ENCODE data around the gene GGT6.

The GGT6 gene

DNA sequence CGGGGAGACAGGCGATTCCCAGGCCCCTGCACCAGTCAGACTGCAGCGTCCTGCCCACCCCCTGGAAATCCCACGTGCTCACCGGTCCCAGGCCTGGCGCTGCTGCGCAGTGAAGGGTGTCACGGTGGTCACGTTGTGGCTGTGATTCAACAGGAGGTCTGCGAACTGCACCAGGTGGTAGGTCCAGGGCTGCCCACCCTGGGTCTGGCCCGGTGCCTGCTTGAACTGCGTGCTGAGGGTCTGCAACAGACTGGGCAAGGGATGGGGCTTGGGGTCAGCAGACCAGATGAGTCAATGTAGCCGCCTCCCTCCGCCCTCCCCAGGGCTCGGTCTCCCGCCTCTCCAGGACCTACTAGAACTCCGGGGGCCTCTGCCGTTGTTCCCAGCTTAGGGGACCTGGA is 12.3 kb downstream of the GGT6 start:
- H3K4me3 ChIP-seq (ENCODE audit: low read depth in 1 of 2, low read length in 2 of 2): no peak overlapping the region
- H3K4me2 ChIP-seq (ENCODE audit: insufficient read depth, low read length): no peak overlapping the region
- H3K4me1 ChIP-seq (ENCODE audit: insufficient read depth, low read length): peaks cover 4% of the 10 kb centered on the region; the same call in 1 of the 2 replicates
- ATAC-seq (ENCODE audit: insufficient read depth, low read depth) (no peak), DNase-seq (no peak)
- H3K9me3 ChIP-seq (ENCODE audit: insufficient read depth, low read length, severe bottlenecking): no peaks in the 10 kb centered on the region
- H2AFZ ChIP-seq (ENCODE audit: low read depth, low read length): no peak overlapping the region
- peaks cover 49% of the 10 kb centered on the region for H4K20me1 ChIP-seq (ENCODE audit: insufficient read depth, low read length)
- peaks cover 93% of the 10 kb centered on the region for H3K36me3 ChIP-seq (ENCODE audit: insufficient read depth, low read length)
- TF ChIP-seq EZH2 (IDR thresholded peaks at IDR 0.05; ENCODE audit: borderline replicate concordance, low read depth, low read length, severe bottlenecking): no peak
- TF ChIP-seq, protein P1, sequence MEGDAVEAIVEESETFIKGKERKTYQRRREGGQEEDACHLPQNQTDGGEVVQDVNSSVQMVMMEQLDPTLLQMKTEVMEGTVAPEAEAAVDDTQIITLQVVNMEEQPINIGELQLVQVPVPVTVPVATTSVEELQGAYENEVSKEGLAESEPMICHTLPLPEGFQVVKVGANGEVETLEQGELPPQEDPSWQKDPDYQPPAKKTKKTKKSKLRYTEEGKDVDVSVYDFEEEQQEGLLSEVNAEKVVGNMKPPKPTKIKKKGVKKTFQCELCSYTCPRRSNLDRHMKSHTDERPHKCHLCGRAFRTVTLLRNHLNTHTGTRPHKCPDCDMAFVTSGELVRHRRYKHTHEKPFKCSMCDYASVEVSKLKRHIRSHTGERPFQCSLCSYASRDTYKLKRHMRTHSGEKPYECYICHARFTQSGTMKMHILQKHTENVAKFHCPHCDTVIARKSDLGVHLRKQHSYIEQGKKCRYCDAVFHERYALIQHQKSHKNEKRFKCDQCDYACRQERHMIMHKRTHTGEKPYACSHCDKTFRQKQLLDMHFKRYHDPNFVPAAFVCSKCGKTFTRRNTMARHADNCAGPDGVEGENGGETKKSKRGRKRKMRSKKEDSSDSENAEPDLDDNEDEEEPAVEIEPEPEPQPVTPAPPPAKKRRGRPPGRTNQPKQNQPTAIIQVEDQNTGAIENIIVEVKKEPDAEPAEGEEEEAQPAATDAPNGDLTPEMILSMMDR (IDR thresholded peaks at IDR 0.05; ENCODE audit: borderline replicate concordance, extremely low read depth, low read length, poor library complexity, severe bottlenecking): no peak
- no peak overlapping the region for H3K9ac ChIP-seq (ENCODE audit: low read depth, low read length)
- H3K79me2 ChIP-seq (ENCODE audit: insufficient read depth, low read length): peaks cover 23% of the 10 kb centered on the region; the same call in 1 of the 2 replicates
- H3K27me3 ChIP-seq (ENCODE audit: insufficient read depth, low read length, poor library complexity): no peaks in the 10 kb centered on the region
- H3K27ac ChIP-seq (ENCODE audit: low read length): no peak overlapping the region

DNA sequence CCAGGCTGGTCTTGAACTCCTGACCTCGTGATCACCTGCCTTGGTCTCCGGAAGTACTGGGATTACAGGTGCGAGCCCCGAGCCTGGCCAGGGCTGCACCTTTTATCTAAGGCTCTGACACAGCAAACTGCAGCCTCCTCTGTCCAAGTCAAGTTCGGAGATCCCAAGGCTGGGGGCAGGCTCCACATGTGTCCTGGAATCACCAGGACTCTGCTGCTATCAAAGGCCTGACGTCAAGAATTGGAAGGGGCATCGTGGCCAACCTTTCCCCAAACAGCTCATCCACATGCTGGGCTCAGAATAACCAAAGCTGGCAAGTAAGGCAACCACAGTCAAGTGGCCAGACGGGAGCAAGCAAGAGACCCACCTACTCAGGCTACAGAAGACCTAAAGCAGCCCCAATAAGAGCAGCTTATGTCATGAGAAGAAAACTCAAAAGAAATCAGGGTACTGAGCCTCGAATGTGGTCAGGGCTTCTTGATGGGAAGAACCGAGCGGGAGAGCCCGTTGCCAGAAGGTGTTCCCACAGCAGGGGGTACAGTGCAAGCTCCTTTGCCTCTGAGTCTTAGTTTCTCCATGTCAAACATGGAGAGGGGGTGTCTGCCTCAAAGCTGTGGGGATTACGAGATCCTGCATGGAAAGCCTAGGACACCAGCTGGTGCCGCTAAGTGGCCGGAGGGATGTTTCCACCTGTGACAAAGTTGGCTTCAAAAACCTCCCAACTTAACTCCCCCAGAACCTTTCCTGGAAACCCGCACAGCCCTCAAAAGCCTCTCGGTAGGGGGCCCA is 13.1 kb downstream of the GGT6 start:
- peaks cover 17% of the 10 kb centered on the region; the same call in 1 of the 2 replicates for H3K79me2 ChIP-seq (ENCODE audit: insufficient read depth, low read length)

DNA sequence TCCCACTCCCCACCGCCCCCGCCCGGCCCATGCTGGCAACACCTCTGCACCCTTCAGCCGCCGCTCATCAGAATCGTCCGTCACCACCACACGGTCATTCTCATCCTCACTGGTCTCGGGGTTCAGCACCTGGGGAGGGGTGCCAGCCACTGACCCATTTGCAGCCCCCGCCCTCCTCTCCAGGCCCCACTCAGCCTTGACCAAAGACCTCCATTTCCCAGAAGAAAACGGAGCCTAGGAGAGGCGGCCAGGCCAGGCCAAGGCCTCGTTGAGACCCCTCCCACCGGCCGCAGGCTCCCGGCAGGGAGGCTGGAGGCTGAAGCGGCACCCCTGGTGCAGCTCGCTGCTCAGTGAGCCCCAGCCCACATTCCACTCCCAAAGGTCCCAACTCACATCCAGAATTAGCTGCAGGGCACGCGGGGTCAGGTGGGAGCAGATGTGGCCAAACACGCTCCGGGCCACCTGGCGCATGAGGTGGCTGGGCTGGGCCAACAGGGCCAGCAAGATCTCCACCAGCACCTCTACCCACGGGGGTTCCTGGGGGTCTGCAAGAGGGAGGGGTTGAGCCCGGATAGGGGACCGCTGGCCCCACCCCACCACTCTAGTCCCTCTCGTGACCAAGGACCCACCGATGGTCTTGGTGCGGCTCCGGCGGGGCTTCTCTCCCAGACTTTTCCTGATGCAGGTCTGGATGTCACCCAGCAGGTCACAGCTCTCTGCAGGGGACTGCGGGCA is 15.0 kb downstream of the GGT6 start:
- no peaks in the 10 kb centered on the region for H3K27me3 ChIP-seq (ENCODE audit: insufficient read depth, low read length, poor library complexity)
- no peak overlapping the region for H3K4me2 ChIP-seq (ENCODE audit: insufficient read depth, low read length)
- 0 out of 2 replicates have a peak, but pooled peaks cover 5% of the 10 kb centered on the region for H3K79me2 ChIP-seq (ENCODE audit: insufficient read depth, low read length)
- DNase-seq (no peak), ATAC-seq (ENCODE audit: insufficient read depth, low read depth) (no peak)
- H4K20me1 ChIP-seq (ENCODE audit: insufficient read depth, low read length): peaks cover 50% of the 10 kb centered on the region
- no peak overlapping the region for H3K9ac ChIP-seq (ENCODE audit: low read depth, low read length)
- no peaks in the 10 kb centered on the region for H3K9me3 ChIP-seq (ENCODE audit: insufficient read depth, low read length, severe bottlenecking)
- H2AFZ ChIP-seq (ENCODE audit: low read depth, low read length): no peak overlapping the region
- H3K27ac ChIP-seq (ENCODE audit: low read length): no peak overlapping the region
- H3K4me3 ChIP-seq (ENCODE audit: low read depth in 1 of 2, low read length in 2 of 2): no peak overlapping the region
- no peak for TF ChIP-seq EZH2 (IDR thresholded peaks at IDR 0.05; ENCODE audit: borderline replicate concordance, low read depth, low read length, severe bottlenecking)
- TF ChIP-seq, protein P1 (IDR thresholded peaks at IDR 0.05; ENCODE audit: borderline replicate concordance, extremely low read depth, low read length, poor library complexity, severe bottlenecking): no peak
- H3K36me3 ChIP-seq (ENCODE audit: insufficient read depth, low read length): peaks cover 93% of the 10 kb centered on the region
- H3K4me1 ChIP-seq (ENCODE audit: insufficient read depth, low read length): no peaks in the 10 kb centered on the region

More for the DNA sequence above, 13.1 kb downstream of the GGT6 start:
- peaks cover 93% of the 10 kb centered on the region for H3K36me3 ChIP-seq (ENCODE audit: insufficient read depth, low read length)
- no peak overlapping the region for H2AFZ ChIP-seq (ENCODE audit: low read depth, low read length)
- TF ChIP-seq, protein P1 (IDR thresholded peaks at IDR 0.05; ENCODE audit: borderline replicate concordance, extremely low read depth, low read length, poor library complexity, severe bottlenecking): no peak
- H4K20me1 ChIP-seq (ENCODE audit: insufficient read depth, low read length): peaks cover 49% of the 10 kb centered on the region
- H3K9me3 ChIP-seq (ENCODE audit: insufficient read depth, low read length, severe bottlenecking): no peaks in the 10 kb centered on the region
- no peaks in the 10 kb centered on the region for H3K4me1 ChIP-seq (ENCODE audit: insufficient read depth, low read length)
- H3K4me2 ChIP-seq (ENCODE audit: insufficient read depth, low read length): no peak overlapping the region
- ATAC-seq (ENCODE audit: insufficient read depth, low read depth) (no peak), DNase-seq (no peak)
- no peak overlapping the region for H3K4me3 ChIP-seq (ENCODE audit: low read depth in 1 of 2, low read length in 2 of 2)
- H3K9ac ChIP-seq (ENCODE audit: low read depth, low read length): no peak overlapping the region
- no peaks in the 10 kb centered on the region for H3K27me3 ChIP-seq (ENCODE audit: insufficient read depth, low read length, poor library complexity)
- H3K27ac ChIP-seq (ENCODE audit: low read length): no peak overlapping the region

Measured in DND-41 (cell line).